Neural cell (in vitro differentiated cells): Measurements from ENCODE around the gene SLC13A3. TPM values are rescaled to one million over a fixed set of nuclear protein-coding genes. Genes with fewer than 3 reads are reported as not detected.

Experiments
- H2AFZ ChIP-seq: fragments of 200-600, 300-800 bp; sonication (generic), shearing (Covaris generic); 2 replicates; pipeline ENCODE4 v1.6.0; 2014; ENCODE audit warnings: low read depth, mild to moderate bottlenecking, antibody characterized with exemption, low read length, moderate library complexity
- H3F3A ChIP-seq: fragments of 200-600 bp; shearing (Covaris generic); 2 replicates; pipeline ENCODE4 v1.6.1; 2016; ENCODE audit warnings: mild to moderate bottlenecking, moderate library complexity, mixed read lengths, antibody characterized with exemption, low read length; ENCODE audit not compliant: insufficient read depth, poor library complexity, severe bottlenecking
- H3K27ac ChIP-seq: fragments of 200-600, 300-800 bp; sonication (generic), shearing (Covaris generic); 2 replicates; pipeline ENCODE4 v1.5.1; 2014; ENCODE audit warnings: mild to moderate bottlenecking, low read length, moderate library complexity
- H3K27me3 ChIP-seq: fragments of 300-800, 200-600 bp; sonication (generic), shearing (Covaris generic); 2 replicates; pipeline ENCODE4 v1.6.0; 2014; ENCODE audit warnings: mild to moderate bottlenecking, low read depth, low read length, moderate library complexity; ENCODE audit not compliant: insufficient read depth
- H3K36me3 ChIP-seq: fragments of 300-800, 200-600 bp; sonication (generic), shearing (Covaris generic); 2 replicates; pipeline ENCODE4 v1.5.1; 2014; ENCODE audit warnings: mild to moderate bottlenecking, antibody characterized with exemption, low read length, moderate library complexity; ENCODE audit not compliant: insufficient read depth
- H3K4me2 ChIP-seq: fragments of 300-800, 200-600 bp; sonication (generic), shearing (Covaris generic); 2 replicates; pipeline ENCODE4 v1.6.0; 2014; ENCODE audit warnings: mild to moderate bottlenecking, low read length
- H3K4me3 ChIP-seq: fragments of 300-800, 200-600 bp; sonication (generic), shearing (Covaris generic); 2 replicates; pipeline ENCODE4 v1.5.1; 2014; ENCODE audit warnings: mild to moderate bottlenecking, low read length, moderate library complexity
- H3K79me2 ChIP-seq: fragments of 200-600 bp; shearing (Covaris generic); replicated peaks from 2 replicates; pipeline ENCODE4 v1.6.0; 2014; ENCODE audit warnings: mild to moderate bottlenecking, low read length, moderate library complexity; ENCODE audit not compliant: insufficient read depth
- H3K9ac ChIP-seq: fragments of 300-800, 200-600 bp; sonication (generic), shearing (Covaris generic); 2 replicates; pipeline ENCODE4 v1.6.1; 2016; ENCODE audit warnings: mild to moderate bottlenecking, low read length, mixed read lengths
- H3K9me2 ChIP-seq: fragments of 200-600 bp; shearing (Covaris generic); 2 replicates; pipeline ENCODE4 v1.6.1; 2016; ENCODE audit warnings: mild to moderate bottlenecking, low read length, mixed read lengths; ENCODE audit not compliant: insufficient read depth
- H3K9me3 ChIP-seq: fragments of 200-600, 300-800 bp; sonication (generic), shearing (Covaris generic); 2 replicates; pipeline ENCODE4 v1.6.1; 2016; ENCODE audit warnings: mild to moderate bottlenecking, mixed run types, low read length, moderate library complexity, mixed read lengths
- H4K20me1 ChIP-seq: fragments of 200-600 bp; shearing (Covaris generic); 2 replicates; pipeline ENCODE4 v1.6.1; 2016; ENCODE audit warnings: mild to moderate bottlenecking, mixed run types; ENCODE audit not compliant: insufficient read depth
- CTCF ChIP-seq: fragments of 450-650 bp; IDR thresholded peaks from 2 replicates; pipeline ENCODE4 v1.5.1; 2014; ENCODE audit warnings: antibody characterized with exemption, mild to moderate bottlenecking, moderate library complexity; ENCODE audit not compliant: poor library complexity, severe bottlenecking
- EP300 ChIP-seq: fragments of 450-650 bp; conservative IDR thresholded peaks from 2 replicates; pipeline ENCODE4 v1.6.1; 2014; ENCODE audit warnings: antibody characterized with exemption, mild to moderate bottlenecking, moderate library complexity; ENCODE audit not compliant: poor library complexity, severe bottlenecking
- EZH2 ChIP-seq: fragments of 200-600, 300-800 bp; shearing (Covaris generic), sonication (generic); IDR thresholded peaks from 2 replicates; pipeline ENCODE4 v1.6.1; 2014; ENCODE audit warnings: antibody characterized with exemption, low read length, borderline replicate concordance, mild to moderate bottlenecking; ENCODE audit not compliant: insufficient read depth, poor library complexity, severe bottlenecking
- MXI1 ChIP-seq: fragments of 450-650 bp; conservative IDR thresholded peaks from 2 replicates; pipeline ENCODE4 v1.6.1; 2014; ENCODE audit warnings: antibody characterized with exemption, mild to moderate bottlenecking; ENCODE audit not compliant: poor library complexity, severe bottlenecking
- POLR2AphosphoS5 ChIP-seq: IDR thresholded peaks from 2 replicates; pipeline ENCODE4 v1.6.1; 2012
- RAD21 ChIP-seq: fragments of 450-650 bp; conservative IDR thresholded peaks from 2 replicates; pipeline ENCODE4 v1.6.1; 2014; ENCODE audit warnings: antibody characterized with exemption, mild to moderate bottlenecking, moderate library complexity
- REST ChIP-seq: IDR thresholded peaks from 2 replicates; pipeline ENCODE4 v1.6.1; 2012; ENCODE audit warnings: borderline replicate concordance
- SMC3 ChIP-seq: fragments of 450-650 bp; conservative IDR thresholded peaks from 2 replicates; pipeline ENCODE4 v1.6.1; 2014; ENCODE audit warnings: antibody characterized with exemption, mild to moderate bottlenecking, moderate library complexity; ENCODE audit not compliant: poor library complexity
- TAF1 ChIP-seq: IDR thresholded peaks from 2 replicates; pipeline ENCODE4 v1.6.1; 2012; ENCODE audit warnings: low read depth
- polyA plus RNA-seq: library from polyadenylated mRNA; depleted of rRNA; stranded (reverse); fragments of >200 nt; gene quantifications from 2 replicates; pipeline ENCODE4 v1.2.3, GENCODE V29; 2014

The SLC13A3 gene
- polyA plus RNA-seq, 1 donor from 2014 or later, result 5.5 TPM

GRCh38 chr20:46581391-46581790 lies 69.9 kb downstream of the SLC13A3 start:
- H3K27ac ChIP-seq, result no peak overlapping the region
- H3K36me3 ChIP-seq, result no peaks in the 10 kb centered on the region
- no peak overlapping the region for H3K4me2 ChIP-seq
- H4K20me1 ChIP-seq, result no peaks in the 10 kb centered on the region
- H3F3A ChIP-seq, result no peaks in the 10 kb centered on the region
- no peaks in the 10 kb centered on the region for H3K27me3 ChIP-seq
- H3K9me2 ChIP-seq, result no peaks in the 10 kb centered on the region
- no peak overlapping the region for H3K9ac ChIP-seq
- H2AFZ ChIP-seq, result no peak overlapping the region
- H3K79me2 ChIP-seq, result no peaks in the 10 kb centered on the region
- H3K4me3 ChIP-seq, result no peak overlapping the region
- TF ChIP-seq EP300 (no peak), RAD21 (no peak), EZH2 (no peak), POLR2AphosphoS5 (no peak), CTCF (no peak), SMC3 (no peak), MXI1 (no peak), REST (no peak), TAF1 (no peak)
- peaks cover 2% of the 10 kb centered on the region for H3K9me3 ChIP-seq

- no peak for TF ChIP-seq TAF1
- TF ChIP-seq MXI1, result no peak
- TF ChIP-seq EZH2, result no peak
- no peak for TF ChIP-seq SMC3
- TF ChIP-seq POLR2AphosphoS5, result no peak
- no peak for TF ChIP-seq EP300
- no peaks in the 10 kb centered on the region for H3K9me2 ChIP-seq
- no peaks in the 10 kb centered on the region for H4K20me1 ChIP-seq
- H2AFZ ChIP-seq, result no peak overlapping the region
- H3K36me3 ChIP-seq, result no peaks in the 10 kb centered on the region
- H3K4me2 ChIP-seq, result no peak overlapping the region
- no peaks in the 10 kb centered on the region for H3K27me3 ChIP-seq
- H3K9me3 ChIP-seq, result peaks cover 2% of the 10 kb centered on the region
- H3K79me2 ChIP-seq, result no peaks in the 10 kb centered on the region
- H3K9ac ChIP-seq, result no peak overlapping the region
- no peaks in the 10 kb centered on the region for H3F3A ChIP-seq
- H3K4me3 ChIP-seq, result no peak overlapping the region
- H3K27ac ChIP-seq, result no peak overlapping the region
These were observed 70.5 kb downstream of the SLC13A3 start for GRCh38 chr20:46580613-46581205.
